Smooth muscle cell (in vitro differentiated cells): Measurements from ENCODE around the gene PDHA2. TPM values are rescaled to one million over a fixed set of nuclear protein-coding genes. Genes with fewer than 3 reads are reported as not detected.

Experiments
- DNase-seq: peaks from one replicate; lab custom pipeline; 2025; ENCODE audit not compliant: unreplicated experiment; lab: John Stamatoyannopoulos, UW
- H2AFZ ChIP-seq: fragments of 200-600 bp; sonication (generic); 2 replicates; pipeline ENCODE4 v1.6.0; 2016; ENCODE audit warnings: antibody characterized with exemption, low read depth, mild to moderate bottlenecking
- H3F3A ChIP-seq: fragments of 200-600 bp; sonication (generic); 2 replicates; pipeline ENCODE4 v1.6.0; 2017; ENCODE audit warnings: antibody characterized with exemption, low read depth
- H3K27ac ChIP-seq: fragments of 200-600 bp; sonication (generic); 2 replicates; pipeline ENCODE4 v1.5.1; 2016; ENCODE audit warnings: low read depth, mild to moderate bottlenecking
- H3K27me3 ChIP-seq: fragments of 200-600 bp; sonication (generic); 2 replicates; pipeline ENCODE4 v1.6.1; 2016; ENCODE audit warnings: low read depth, mild to moderate bottlenecking
- H3K36me3 ChIP-seq: fragments of 200-600 bp; sonication (generic); 2 replicates; pipeline ENCODE4 v1.5.1; 2016; ENCODE audit warnings: low read depth
- H3K4me1 ChIP-seq: fragments of 200-600 bp; sonication (generic); 2 replicates; pipeline ENCODE4 v1.5.1; 2016; ENCODE audit warnings: low read depth
- H3K4me2 ChIP-seq: fragments of 200-600 bp; sonication (generic); 2 replicates; pipeline ENCODE4 v1.6.0; 2016; ENCODE audit warnings: mild to moderate bottlenecking
- H3K4me3 ChIP-seq: fragments of 200-600 bp; sonication (generic); 2 replicates; pipeline ENCODE4 v1.5.1; 2016; ENCODE audit warnings: mild to moderate bottlenecking
- H3K79me2 ChIP-seq: fragments of 200-600 bp; sonication (generic); 2 replicates; pipeline ENCODE4 v1.6.0; 2016; ENCODE audit warnings: low read depth, mild to moderate bottlenecking
- H3K9ac ChIP-seq: fragments of 200-600 bp; sonication (generic); 2 replicates; pipeline ENCODE4 v1.6.0; 2016; ENCODE audit warnings: low read depth
- H3K9me3 ChIP-seq: fragments of 200-600 bp; sonication (generic); replicated peaks from 2 replicates; pipeline ENCODE4 v1.5.1; 2016; ENCODE audit warnings: low read depth
- H4K20me1 ChIP-seq: fragments of 200-600 bp; sonication (generic); 2 replicates; pipeline ENCODE4 v1.6.0; 2016; ENCODE audit warnings: low read depth
- CTCF ChIP-seq: fragments of 200-600 bp; sonication (generic); IDR thresholded peaks from 2 replicates; pipeline ENCODE4 v1.5.1; 2017; ENCODE audit warnings: borderline replicate concordance, mild to moderate bottlenecking, antibody characterized with exemption; ENCODE audit not compliant: insufficient read depth, poor library complexity, severe bottlenecking
- WGBS: methylation state at CpG from one replicate; pipeline ENCODE4 v1.1.7; 2016; ENCODE audit warnings: low lambda C conversion rate; 5-methylcytosine and 5-hydroxymethylcytosine counted together
- polyA plus RNA-seq: library from polyadenylated mRNA; unstranded; fragments of >200 nt; fragmentation: Nextera tagmentation; extraction: Ambion mirVana; gene quantifications from 2 replicates; pipeline ENCODE4 v1.2.1, GENCODE V29; 2016
- total RNA-seq: library from RNA; depleted of rRNA; stranded (reverse); fragments of >200 nt; gene quantifications from 2 replicates; pipeline ENCODE4 v1.2.3, GENCODE V29; 2014

Gene PDHA2
- total and polyA plus RNA-seq, 2 experiments from 2014 or later, result not detected

GRCh38 chr4:95835672-95836071 lies 4.2 kb upstream of the PDHA2 start:
- H4K20me1 ChIP-seq, result no peaks in the 10 kb centered on the region
- no peak overlapping the region for H2AFZ ChIP-seq
- H3K27ac ChIP-seq, result no peak overlapping the region
- WGBS, result 43% methylated on average over 3 of the region's 3 CpGs
- TF ChIP-seq CTCF, result peak; percentile 36
- no peak overlapping the region for H3K4me3 ChIP-seq
- DNase-seq, result no peak
- H3K36me3 ChIP-seq, result no peaks in the 10 kb centered on the region
- H3K4me1 ChIP-seq, result no peaks in the 10 kb centered on the region
- H3F3A ChIP-seq, result no peaks in the 10 kb centered on the region
- no peaks in the 10 kb centered on the region for H3K79me2 ChIP-seq
- H3K4me2 ChIP-seq, result no peak overlapping the region
- no peaks in the 10 kb centered on the region for H3K27me3 ChIP-seq
- no peaks in the 10 kb centered on the region for H3K9me3 ChIP-seq
- H3K9ac ChIP-seq, result no peak overlapping the region

GRCh38 chr4:95838192-95838591 lies 1.7 kb upstream of the PDHA2 start:
- H3K36me3 ChIP-seq, result no peaks in the 10 kb centered on the region

GRCh38 chr4:95847908-95848460 lies 8.1 kb downstream of the PDHA2 start:
- DNase-seq, result no peak
- Histone ChIP-seq H4K20me1 (no peaks in the 10 kb centered on the region), H3K9me3 (no peaks in the 10 kb centered on the region), H3K4me1 (no peaks in the 10 kb centered on the region), H3K4me3 (no peak overlapping the region), H3F3A (no peaks in the 10 kb centered on the region), H3K9ac (no peak overlapping the region), H3K27me3 (no peaks in the 10 kb centered on the region), H3K36me3 (no peaks in the 10 kb centered on the region), H3K27ac (no peak overlapping the region), H2AFZ (no peak overlapping the region), H3K4me2 (no peak overlapping the region), H3K79me2 (no peaks in the 10 kb centered on the region)
- TF ChIP-seq CTCF, result no peak
- WGBS, result 96% methylated on average over 3 of the region's 3 CpGs

More at GRCh38 chr4:95838192-95838591, 1.7 kb upstream of the PDHA2 start:
- Histone ChIP-seq H3K9ac (no peak overlapping the region), H3K27me3 (no peaks in the 10 kb centered on the region), H3K9me3 (no peaks in the 10 kb centered on the region), H2AFZ (no peak overlapping the region), H3K4me3 (no peak overlapping the region), H3K4me1 (no peaks in the 10 kb centered on the region), H3F3A (no peaks in the 10 kb centered on the region), H3K27ac (no peak overlapping the region), H3K79me2 (no peaks in the 10 kb centered on the region), H4K20me1 (no peaks in the 10 kb centered on the region), H3K4me2 (no peak overlapping the region)
- no peak for TF ChIP-seq CTCF
- WGBS, result 68% methylated on average over 2 of the region's 2 CpGs
- no peak for DNase-seq

- no peak overlapping the region for H2AFZ ChIP-seq
- no peaks in the 10 kb centered on the region for H3K4me1 ChIP-seq
- H3K4me2 ChIP-seq, result no peak overlapping the region
- no peaks in the 10 kb centered on the region for H3F3A ChIP-seq
- H3K27me3 ChIP-seq, result no peaks in the 10 kb centered on the region
- no peak overlapping the region for H3K4me3 ChIP-seq
- DNase-seq, result no peak
- no peak overlapping the region for H3K27ac ChIP-seq
- no peaks in the 10 kb centered on the region for H3K36me3 ChIP-seq
- no peaks in the 10 kb centered on the region for H3K79me2 ChIP-seq
- no peaks in the 10 kb centered on the region for H3K9me3 ChIP-seq
- H4K20me1 ChIP-seq, result no peaks in the 10 kb centered on the region
- no peak overlapping the region for H3K9ac ChIP-seq
- no peak for TF ChIP-seq CTCF
Observed at GRCh38 chr4:95850161-95850560, 10.3 kb downstream of the PDHA2 start.
